Glutamatergic neuron (in vitro differentiated cells): ENCODE data around the gene B4GALT1. TPM values are rescaled to one million over a fixed set of nuclear protein-coding genes. Genes with fewer than 3 reads are reported as not detected.

ENCODE experiments used
- DNase-seq: peaks from one replicate; pipeline ENCODE4 v3.0.0; 2022
- H3K27ac Mint-ChIP-seq: one replicate; pipeline ENCODE4 v1.8.0; 2020; ENCODE audit warnings: mild to moderate bottlenecking, mixed read lengths, inconsistent platforms; ENCODE audit not compliant: unreplicated experiment
- H3K27me3 Mint-ChIP-seq: one replicate; pipeline ENCODE4 v1.8.0; 2020; ENCODE audit warnings: mild to moderate bottlenecking, moderate library complexity, mixed read lengths, inconsistent platforms; ENCODE audit not compliant: unreplicated experiment
- H3K36me3 Mint-ChIP-seq: one replicate; pipeline ENCODE4 v1.8.0; 2020; ENCODE audit warnings: mild to moderate bottlenecking, mixed read lengths, inconsistent platforms; ENCODE audit not compliant: unreplicated experiment
- H3K4me1 Mint-ChIP-seq: one replicate; pipeline ENCODE4 v1.8.0; 2020; ENCODE audit warnings: mild to moderate bottlenecking, low read depth, mixed read lengths, inconsistent platforms; ENCODE audit not compliant: unreplicated experiment
- H3K4me3 Mint-ChIP-seq: one replicate; pipeline ENCODE4 v1.8.0; 2020; ENCODE audit warnings: mild to moderate bottlenecking, mixed read lengths, inconsistent platforms; ENCODE audit not compliant: unreplicated experiment
- H3K9me3 Mint-ChIP-seq: one replicate; pipeline ENCODE4 v1.8.0; 2020; ENCODE audit warnings: mild to moderate bottlenecking, moderate library complexity, mixed read lengths, inconsistent platforms; ENCODE audit not compliant: unreplicated experiment
- CTCF ChIP-seq: fragments of 200-600 bp; sonication (generic); IDR thresholded peaks from one replicate; pipeline ENCODE4 v1.5.0; 2021; ENCODE audit not compliant: partially characterized antibody, unreplicated experiment
- total RNA-seq: library from RNA; stranded (reverse); fragmentation: NEBNext Ultra II Directional; extraction: Animal tissue kit (Norgen Biotek cat#: 25700); gene quantifications from one replicate; pipeline ENCODE4 v1.2.1, GENCODE V29; 2021; ENCODE audit not compliant: unreplicated experiment

B4GALT1 gene
- total RNA-seq, 1 donor from 2014 or later: 5.4 TPM

DNA sequence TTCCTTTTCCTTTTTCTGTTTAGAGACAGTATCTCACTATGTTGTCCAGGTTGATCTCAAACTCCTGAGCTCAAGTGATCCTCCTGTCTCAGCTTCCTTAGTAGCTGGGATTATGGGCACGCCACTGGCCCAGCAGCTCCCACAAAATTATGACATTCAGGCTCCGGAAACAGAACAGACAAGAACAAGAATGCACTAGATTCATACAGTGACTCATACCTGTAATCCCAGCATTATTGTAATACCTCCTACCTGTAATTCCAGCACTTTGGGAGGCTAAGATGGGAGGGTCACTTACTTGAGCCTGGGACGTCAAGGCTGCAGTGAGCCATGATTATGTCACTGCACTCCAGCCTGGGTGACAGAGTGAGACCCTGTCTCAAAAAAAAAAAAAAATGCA lies 26.7 kb upstream of the B4GALT1 start:
- H3K4me3 Mint-ChIP-seq: no peak overlapping the region
- no peaks in the 10 kb centered on the region for H3K36me3 Mint-ChIP-seq
- H3K4me1 Mint-ChIP-seq: peaks cover 7% of the 10 kb centered on the region
- H3K27ac Mint-ChIP-seq: no peak overlapping the region
- H3K27me3 Mint-ChIP-seq: no peaks in the 10 kb centered on the region
- no peaks in the 10 kb centered on the region for H3K9me3 Mint-ChIP-seq
- DNase-seq: no peak
- no peak for TF ChIP-seq CTCF

- H3K36me3 Mint-ChIP-seq: no peaks in the 10 kb centered on the region
- H3K27ac Mint-ChIP-seq: no peak overlapping the region
- H3K9me3 Mint-ChIP-seq: peaks cover 3% of the 10 kb centered on the region
- no peak for DNase-seq
- no peak overlapping the region for H3K4me3 Mint-ChIP-seq
- no peak for TF ChIP-seq CTCF
- H3K27me3 Mint-ChIP-seq: peaks cover 3% of the 10 kb centered on the region
- H3K4me1 Mint-ChIP-seq: peaks cover 12% of the 10 kb centered on the region
Measured at GRCh38 chr9:33192493-33193255, 25.5 kb upstream of the B4GALT1 start.

- Mint-ChIP-seq H3K9me3 (peaks cover 3% of the 10 kb centered on the region), H3K27me3 (peaks cover 3% of the 10 kb centered on the region), H3K27ac (no peak overlapping the region), H3K4me1 (peaks cover 15% of the 10 kb centered on the region), H3K36me3 (no peaks in the 10 kb centered on the region), H3K4me3 (no peak overlapping the region)
- TF ChIP-seq CTCF: no peak
- DNase-seq: no peak
Measured at GRCh38 chr9:33190021-33190705, 23.0 kb upstream of the B4GALT1 start.

GRCh38 chr9:33189331-33189791 lies 22.2 kb upstream of the B4GALT1 start:
- Mint-ChIP-seq H3K4me3 (no peak overlapping the region), H3K27me3 (peaks cover 3% of the 10 kb centered on the region), H3K9me3 (peaks cover 3% of the 10 kb centered on the region), H3K4me1 (peaks cover 15% of the 10 kb centered on the region), H3K36me3 (no peaks in the 10 kb centered on the region), H3K27ac (no peak overlapping the region)
- no peak for TF ChIP-seq CTCF
- DNase-seq: no peak

DNA sequence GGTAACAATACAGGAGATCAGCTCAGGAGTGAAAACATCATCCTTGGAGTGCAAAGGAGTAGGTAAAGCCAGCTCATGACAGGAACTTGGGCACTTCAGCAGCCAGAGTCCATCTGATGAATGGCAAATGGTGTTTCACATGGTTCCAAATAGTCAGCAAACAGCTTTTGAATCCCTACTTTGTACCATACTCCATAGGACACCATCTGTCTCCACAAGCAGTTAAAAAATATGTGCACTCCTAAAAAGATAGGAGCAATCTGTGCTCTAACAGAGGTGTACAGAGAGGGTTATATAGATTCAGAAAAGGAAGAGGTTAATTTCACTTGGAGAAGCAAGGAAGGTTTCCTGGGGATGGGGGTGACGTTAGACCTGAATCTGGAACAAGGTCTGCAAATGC lies 21.6 kb upstream of the B4GALT1 start:
- DNase-seq: no peak
- H3K9me3 Mint-ChIP-seq: peaks cover 3% of the 10 kb centered on the region
- no peak for TF ChIP-seq CTCF
- H3K36me3 Mint-ChIP-seq: no peaks in the 10 kb centered on the region
- peaks cover 3% of the 10 kb centered on the region for H3K27me3 Mint-ChIP-seq
- peaks cover 15% of the 10 kb centered on the region for H3K4me1 Mint-ChIP-seq
- H3K4me3 Mint-ChIP-seq: no peak overlapping the region
- no peak overlapping the region for H3K27ac Mint-ChIP-seq
